CD14-positive monocyte (primary cell): Measurements from ENCODE around the gene BCKDHB. TPM values are rescaled to one million over a fixed set of nuclear protein-coding genes. Genes with fewer than 3 reads are reported as not detected.

ENCODE experiments used
- DNase-seq, 3 donors: peaks; one replicate each; pipeline ENCODE4 v3.0.0-alpha.2; 2011 to 2022
- H2AFZ ChIP-seq: 2 replicates; pipeline ENCODE4 v1.6.0; 2012; ENCODE audit warnings: mild to moderate bottlenecking, low read depth, low read length, inconsistent platforms; ENCODE audit not compliant: insufficient read depth, poor library complexity, severe bottlenecking
- H3K27ac ChIP-seq, 2 donors: 1 replicate in 1 of 2; 2 replicates in 1 of 2; pipeline ENCODE4 v1.5.1; 2012 to 2013; ENCODE audit warnings: low read length in 2 of 2, control low read depth in 1 of 2, inconsistent platforms in 1 of 2, low read depth in 1 of 2, mild to moderate bottlenecking in 1 of 2
- H3K27me3 ChIP-seq, 2 donors: one replicate each; pipeline versions ENCODE4 v1.6.0 to v1.6.1; 2011 to 2013; ENCODE audit warnings: low read length in 2 of 2; ENCODE audit not compliant: control insufficient read depth in 2 of 2, insufficient read depth in 2 of 2
- H3K36me3 ChIP-seq, 2 donors: replicated peaks in 1 of 2; 1 replicate in 1 of 2; 2 replicates in 1 of 2; pipeline versions ENCODE4 v1.5.1 to v1.6.1; 2012 to 2013; ENCODE audit warnings: low read length in 2 of 2, control low read depth in 1 of 2, inconsistent platforms in 1 of 2, mild to moderate bottlenecking in 1 of 2; ENCODE audit not compliant: insufficient read depth in 2 of 2, control insufficient read depth in 1 of 2
- H3K4me1 ChIP-seq, 2 donors: 1 replicate in 1 of 2; 2 replicates in 1 of 2; pipeline versions ENCODE4 v1.5.1 to v1.6.1; 2012 to 2013; ENCODE audit warnings: low read length in 2 of 2, control low read depth in 1 of 2, inconsistent platforms in 1 of 2, mild to moderate bottlenecking in 1 of 2, moderate library complexity in 1 of 2; ENCODE audit not compliant: insufficient read depth in 2 of 2, control insufficient read depth in 1 of 2
- H3K4me2 ChIP-seq: replicated peaks from 2 replicates; pipeline ENCODE3; 2012; ENCODE audit warnings: low read length, moderate library complexity, mild to moderate bottlenecking; ENCODE audit not compliant: poor library complexity, severe bottlenecking; ENCODE audit errors: extremely low read depth
- H3K4me3 ChIP-seq, 3 experiments: fragments of 200-600 bp in 1 of 3; sonication (generic) in 1 of 3; replicated peaks in 1 of 3; 1 replicate in 2 of 3; 2 replicates in 1 of 3; pipeline ENCODE4 v1.5.1; 2011 to 2013; ENCODE audit warnings: low read length in 3 of 3, mild to moderate bottlenecking in 3 of 3, control low read depth in 2 of 3, low read depth in 2 of 3, inconsistent platforms in 1 of 3, moderate library complexity in 1 of 3
- H3K79me2 ChIP-seq: 2 replicates; pipeline ENCODE4 v1.6.0; 2012; ENCODE audit warnings: mild to moderate bottlenecking, control low read depth, inconsistent platforms, low read length, moderate library complexity; ENCODE audit not compliant: insufficient read depth
- H3K9ac ChIP-seq: 2 replicates; pipeline ENCODE4 v1.6.0; 2017; ENCODE audit warnings: low read length, mild to moderate bottlenecking; ENCODE audit not compliant: insufficient read depth, poor library complexity, severe bottlenecking
- H3K9me3 ChIP-seq, 2 donors: replicated peaks in 1 of 2; 1 replicate in 1 of 2; 2 replicates in 1 of 2; pipeline versions ENCODE4 v1.5.1 to v1.6.1; 2012 to 2013; ENCODE audit warnings: low read length in 2 of 2, control low read depth in 1 of 2; ENCODE audit not compliant: control insufficient read depth in 1 of 2, insufficient read depth in 1 of 2
- H4K20me1 ChIP-seq: 2 replicates; pipeline ENCODE4 v1.6.0; 2012; ENCODE audit warnings: mild to moderate bottlenecking, low read length, control low read depth, moderate library complexity; ENCODE audit not compliant: insufficient read depth
- H3K27ac Mint-ChIP-seq, 7 donors: one replicate each; pipeline ENCODE4 v1.8.0; 2020; ENCODE audit warnings: mild to moderate bottlenecking in 7 of 7, mixed read lengths in 7 of 7, moderate library complexity in 6 of 7, inconsistent platforms in 2 of 7
- H3K27me3 Mint-ChIP-seq, 3 donors: one replicate each; pipeline ENCODE4 v1.8.0; 2021 to 2022; ENCODE audit warnings: low read depth in 3 of 3, mild to moderate bottlenecking in 3 of 3, mixed read lengths in 3 of 3, moderate library complexity in 3 of 3, inconsistent platforms in 1 of 3
- H3K36me3 Mint-ChIP-seq, 2 donors: one replicate each; pipeline ENCODE4 v1.8.0; 2020; ENCODE audit warnings: mixed read lengths in 2 of 2, inconsistent platforms in 1 of 2, mild to moderate bottlenecking in 1 of 2
- H3K4me1 Mint-ChIP-seq: one replicate; pipeline ENCODE4 v1.8.0; 2020; ENCODE audit warnings: mild to moderate bottlenecking, mixed read lengths
- H3K4me3 Mint-ChIP-seq, 2 donors: one replicate each; pipeline ENCODE4 v1.8.0; 2020; ENCODE audit warnings: mild to moderate bottlenecking in 2 of 2, mixed read lengths in 2 of 2, moderate library complexity in 1 of 2
- H3K9me3 Mint-ChIP-seq, 7 donors: one replicate each; pipeline ENCODE4 v1.8.0; 2020 to 2022; ENCODE audit warnings: mixed read lengths in 7 of 7, mild to moderate bottlenecking in 6 of 7, moderate library complexity in 6 of 7, inconsistent platforms in 2 of 7
- CTCF ChIP-seq: fragments of 200-600 bp; IDR thresholded peaks from one replicate; pipeline ENCODE4 v1.8.0; 2022; ENCODE audit warnings: antibody characterized with exemption, mild to moderate bottlenecking
- WGBS: methylation state at CpG from one replicate; pipeline ENCODE4 v1.1.5; 2013; ENCODE audit warnings: missing lambda C conversion rate; ENCODE audit not compliant: insufficient coverage; 5-methylcytosine and 5-hydroxymethylcytosine counted together
- intact Hi-C, 2 donors: fragments of 100-400 bp; cut with micrococcal nuclease; formaldehyde crosslinking; loops; one replicate each; pipeline versions ENCODE4 v1.15.0 to v1.15.1; 2023
- polyA plus RNA-seq, 3 donors: library from polyadenylated mRNA; depleted of rRNA in 1 of 3; unstranded in 2 of 3; stranded (reverse) in 1 of 3; fragments of 300-500 nt in 2 of 3; fragments of >200 nt in 1 of 3; fragmentation: Illumina TruSeq in 2 of 3; gene quantifications; 1 replicate in 2 of 3; 2 replicates in 1 of 3; pipeline ENCODE4 v1.2.3, GENCODE V29; 2012 to 2021

The BCKDHB gene
- polyA plus RNA-seq, 3 donors, result 1.8 to 4.6 (median 4.0) TPM

GRCh38 chr6:80357674-80358073 is 251.2 kb downstream of the BCKDHB start:
- H3K4me3 Mint-ChIP-seq, result no peak overlapping the region
- peaks cover 0 to 2% (median 0%) of the 10 kb centered on the region in 3 donors for H3K27me3 Mint-ChIP-seq
- H3K36me3 Mint-ChIP-seq, result no peaks in the 10 kb centered on the region
- peaks cover 0 to 11% (median 4%) of the 10 kb centered on the region in 7 donors for H3K9me3 Mint-ChIP-seq
- Histone ChIP-seq H2AFZ (no peak overlapping the region), H3K4me1 (no peaks in the 10 kb centered on the region), H3K9me3 (peaks cover 0 to 5% of the 10 kb centered on the region in 2 donors), H3K79me2 (no peaks in the 10 kb centered on the region), H3K27me3 (no peaks in the 10 kb centered on the region), H3K4me2 (no peak overlapping the region), H3K27ac (no peak overlapping the region), H3K4me3 (no peak overlapping the region), H3K9ac (no peak overlapping the region), H4K20me1 (no peaks in the 10 kb centered on the region), H3K36me3 (no peaks in the 10 kb centered on the region)
- no peaks in the 10 kb centered on the region for H3K4me1 Mint-ChIP-seq
- 100% methylated on average over 2 of the region's 2 CpGs for WGBS
- TF ChIP-seq CTCF, result no peak
- no peak overlapping the region for H3K27ac Mint-ChIP-seq
- no peak for DNase-seq
- intact Hi-C loops, result no loop called here

GRCh38 chr6:80363501-80364122 is 257.1 kb downstream of the BCKDHB start:
- Histone ChIP-seq H3K9me3 (peaks cover 0 to 8% of the 10 kb centered on the region in 2 donors), H3K27ac (no peak overlapping the region), H3K4me1 (no peaks in the 10 kb centered on the region), H3K79me2 (no peaks in the 10 kb centered on the region), H3K4me2 (no peak overlapping the region), H3K36me3 (no peaks in the 10 kb centered on the region), H3K4me3 (no peak overlapping the region), H3K9ac (no peak overlapping the region), H2AFZ (no peak overlapping the region), H3K27me3 (no peaks in the 10 kb centered on the region), H4K20me1 (no peaks in the 10 kb centered on the region)
- intact Hi-C loops, result no loop called here
- no peak overlapping the region for H3K4me3 Mint-ChIP-seq
- no CpG with 5 or more reads among the region's 3 CpGs for WGBS
- H3K4me1 Mint-ChIP-seq, result no peaks in the 10 kb centered on the region
- peaks cover 0 to 23% (median 8%) of the 10 kb centered on the region in 7 donors for H3K9me3 Mint-ChIP-seq
- H3K27me3 Mint-ChIP-seq, result peaks cover 1 to 2% (median 2%) of the 10 kb centered on the region in 3 donors
- DNase-seq, result no peak
- no peak for TF ChIP-seq CTCF
- H3K27ac Mint-ChIP-seq, result no peak overlapping the region
- no peaks in the 10 kb centered on the region for H3K36me3 Mint-ChIP-seq
